Measurements from ENCODE around the gene IQCE. TPM values are rescaled to one million over a fixed set of nuclear protein-coding genes. Genes with fewer than 3 reads are reported as not detected.

The IQCE gene
- polyA plus RNA-seq, 3 donors, result 1.8 to 8.4 (median 3.0) TPM

GRCh38 chr7:2623698-2624014 is 64.9 kb downstream of the IQCE start:
- Mint-ChIP-seq H3K27me3 (ENCODE audit: low read depth in 3 of 3) (peaks cover 4 to 10% (median 6%) of the 10 kb centered on the region in 3 donors), H3K36me3 (no peaks in the 10 kb centered on the region), H3K4me1 (peaks cover 33% of the 10 kb centered on the region), H3K27ac (peak overlapping the region in 4 of 7 donors; percentile 24 to 86 (median 50)), H3K4me3 (no peak overlapping the region), H3K9me3 (peaks cover 0 to 4% (median 0%) of the 10 kb centered on the region in 7 donors)
- intact Hi-C loops (cut with micrococcal nuclease), result no loop called here
- H4K20me1 ChIP-seq (ENCODE audit: insufficient read depth, low read length), result no peaks in the 10 kb centered on the region
- H3K4me2 ChIP-seq (replicated peaks; ENCODE audit: extremely low read depth, low read length, poor library complexity, severe bottlenecking), result peak overlapping the region; percentile 21
- no peaks in the 10 kb centered on the region for H3K9me3 ChIP-seq (replicated peaks in 1 of 2; ENCODE audit: control insufficient read depth in 1 of 2, insufficient read depth in 1 of 2, low read length in 2 of 2)
- peaks cover 29% of the 10 kb centered on the region in 2 donors for H3K4me1 ChIP-seq (ENCODE audit: control insufficient read depth in 1 of 2, insufficient read depth in 2 of 2, low read length in 2 of 2)
- no peak for DNase-seq
- H3K4me3 ChIP-seq (replicated peaks in 1 of 3; ENCODE audit: low read depth in 2 of 3, low read length in 3 of 3), result no peak overlapping the region
- peak overlapping the region; percentile 36 for H2AFZ ChIP-seq (ENCODE audit: insufficient read depth, low read depth, low read length, poor library complexity, severe bottlenecking)
- no peaks in the 10 kb centered on the region for H3K27me3 ChIP-seq (ENCODE audit: control insufficient read depth in 2 of 2, insufficient read depth in 2 of 2, low read length in 2 of 2)
- peak overlapping the region in 1 of 2 donors; percentile 22 for H3K27ac ChIP-seq (ENCODE audit: low read depth in 1 of 2, low read length in 2 of 2)
- H3K36me3 ChIP-seq (replicated peaks in 1 of 2; ENCODE audit: control insufficient read depth in 1 of 2, insufficient read depth in 2 of 2, low read length in 2 of 2), result no peaks in the 10 kb centered on the region
- no peak for TF ChIP-seq CTCF (IDR thresholded peaks at IDR 0.05)
- no peak overlapping the region for H3K9ac ChIP-seq (ENCODE audit: insufficient read depth, low read length, poor library complexity, severe bottlenecking)
- no peaks in the 10 kb centered on the region for H3K79me2 ChIP-seq (ENCODE audit: insufficient read depth, low read length)
- WGBS (ENCODE audit: insufficient coverage), result 96% methylated on average over 3 of the region's 10 CpGs

- no peaks in the 10 kb centered on the region for H3K36me3 ChIP-seq (replicated peaks in 1 of 2; ENCODE audit: control insufficient read depth in 1 of 2, insufficient read depth in 2 of 2, low read length in 2 of 2)
- WGBS (ENCODE audit: insufficient coverage), result 94% methylated on average over 8 of the region's 18 CpGs
- H3K4me1 ChIP-seq (ENCODE audit: control insufficient read depth in 1 of 2, insufficient read depth in 2 of 2, low read length in 2 of 2), result peaks cover 29% of the 10 kb centered on the region in 2 donors
- Mint-ChIP-seq H3K27ac (peak overlapping the region in 1 of 7 donors; percentile 50), H3K9me3 (peaks cover 0 to 4% (median 0%) of the 10 kb centered on the region in 7 donors), H3K4me3 (no peak overlapping the region), H3K4me1 (peaks cover 33% of the 10 kb centered on the region), H3K27me3 (ENCODE audit: low read depth in 3 of 3) (peaks cover 5 to 12% (median 6%) of the 10 kb centered on the region in 3 donors), H3K36me3 (no peaks in the 10 kb centered on the region)
- intact Hi-C loops (cut with micrococcal nuclease), result no loop called here
- H2AFZ ChIP-seq (ENCODE audit: insufficient read depth, low read depth, low read length, poor library complexity, severe bottlenecking), result no peak overlapping the region
- peak overlapping the region in 1 of 2 donors; percentile 22 for H3K27ac ChIP-seq (ENCODE audit: low read depth in 1 of 2, low read length in 2 of 2)
- no peaks in the 10 kb centered on the region for H4K20me1 ChIP-seq (ENCODE audit: insufficient read depth, low read length)
- TF ChIP-seq CTCF (IDR thresholded peaks at IDR 0.05), result no peak
- H3K79me2 ChIP-seq (ENCODE audit: insufficient read depth, low read length), result no peaks in the 10 kb centered on the region
- H3K9ac ChIP-seq (ENCODE audit: insufficient read depth, low read length, poor library complexity, severe bottlenecking), result no peak overlapping the region
- H3K4me3 ChIP-seq (replicated peaks in 1 of 3; ENCODE audit: low read depth in 2 of 3, low read length in 3 of 3), result no peak overlapping the region
- H3K9me3 ChIP-seq (replicated peaks in 1 of 2; ENCODE audit: control insufficient read depth in 1 of 2, insufficient read depth in 1 of 2, low read length in 2 of 2), result no peaks in the 10 kb centered on the region
- no peak for DNase-seq
- H3K27me3 ChIP-seq (ENCODE audit: control insufficient read depth in 2 of 2, insufficient read depth in 2 of 2, low read length in 2 of 2), result no peaks in the 10 kb centered on the region
- H3K4me2 ChIP-seq (replicated peaks; ENCODE audit: extremely low read depth, low read length, poor library complexity, severe bottlenecking), result no peak overlapping the region
Observed at GRCh38 chr7:2624293-2624886, 65.6 kb downstream of the IQCE start.

Data from CD14-positive monocyte (primary cell).